HCT116 (cell line): ENCODE data around the gene MED13L. TPM values are rescaled to one million over a fixed set of nuclear protein-coding genes. Genes with fewer than 3 reads are reported as not detected.

Experiments used
- ATAC-seq: fragments of 200-7000 bp; cut with Tn5 transposase; 2 replicates; pipeline ENCODE4 v1.9.1; 2020; ENCODE audit warnings: mild to moderate bottlenecking, moderate library complexity
- BruUV-seq: library from RNA; stranded (reverse); fragments of 400-500 nt; replicated peaks from 2 replicates; lab custom pipeline; 2021; lab: Mats Ljungman, UMichigan
- CTCF ChIA-PET: fragments of 300-600 bp; sonication (Branson Sonifier 250); formaldehyde crosslinking; loops from one replicate; lab custom pipeline; 2021; ENCODE audit warnings: antibody characterized with exemption; lab: Charles Lee
- POLR2A ChIA-PET: fragments of 300-600, 350-600 bp; sonication (Branson Sonifier 250); formaldehyde crosslinking; loops from one replicate; lab custom pipeline; 2021; ENCODE audit warnings: antibody characterized with exemption; lab: Charles Lee
- RAD21 ChIA-PET, 2 experiments: fragments of 300-600 bp; sonication (Branson Sonifier 250); formaldehyde crosslinking; loops; one replicate each; lab custom pipeline; 2023; ENCODE audit warnings: low total read pairs in 2 of 2; ENCODE audit not compliant: uncharacterized antibody in 2 of 2, unreplicated experiment in 2 of 2, low non-redundant PET in 1 of 2; lab: Charles Lee
- DNase-seq: peaks from one replicate; pipeline ENCODE4 v3.0.0-alpha.2; 2010; ENCODE audit warnings: low read depth, low spot score
- H2AFZ ChIP-seq: fragments of 200-600 bp; shearing (Covaris generic), sonication (generic); 2 replicates; pipeline ENCODE4 v1.6.1; 2017; ENCODE audit warnings: low read depth, mixed run types, mixed read lengths, antibody characterized with exemption, low read length; ENCODE audit not compliant: poor library complexity, severe bottlenecking
- H3K27ac ChIP-seq: 2 replicates; pipeline ENCODE4 v1.5.1; 2012; ENCODE audit warnings: low read depth, low read length
- H3K27me3 ChIP-seq: fragments of 200-600 bp; sonication (generic); 2 replicates; pipeline ENCODE4 v1.6.1; 2016; ENCODE audit warnings: mixed run types, low read length, mixed read lengths; ENCODE audit not compliant: insufficient read depth
- H3K36me3 ChIP-seq, 2 experiments: fragments of 200-500 bp in 1 of 2; fragments of 200-600 bp in 1 of 2; sonication (Bioruptor generic) in 1 of 2; sonication (generic) in 1 of 2; 2 replicates each; pipeline versions ENCODE4 v1.5.1 to v1.6.1; 2014 to 2016; ENCODE audit warnings: low read length in 2 of 2, inconsistent platforms in 1 of 2, mixed read lengths in 1 of 2, mixed run types in 1 of 2; ENCODE audit not compliant: insufficient read depth in 2 of 2, control insufficient read depth in 1 of 2
- H3K4me1 ChIP-seq, 2 experiments: fragments of 200-600 bp in 1 of 2; sonication (generic) in 1 of 2; 2 replicates each; pipeline versions ENCODE4 v1.5.1 to v1.6.1; 2012 to 2017; ENCODE audit warnings: low read length in 2 of 2, inconsistent platforms in 1 of 2, mild to moderate bottlenecking in 1 of 2, mixed read lengths in 1 of 2, mixed run types in 1 of 2, moderate library complexity in 1 of 2; ENCODE audit not compliant: insufficient read depth in 2 of 2, control insufficient read depth in 1 of 2
- H3K4me2 ChIP-seq: fragments of 200-600 bp; sonication (generic); 2 replicates; pipeline ENCODE4 v1.6.1; 2017; ENCODE audit warnings: mixed run types, low read length, mixed read lengths
- H3K4me3 ChIP-seq, 2 experiments: fragments of 200-600 bp in 1 of 2; sonication (generic) in 1 of 2; replicated peaks in 1 of 2; 2 replicates each; pipeline ENCODE4 v1.5.1; 2011 to 2016; ENCODE audit warnings: low read length in 2 of 2, control low read depth in 1 of 2, low read depth in 1 of 2, mild to moderate bottlenecking in 1 of 2, mixed read lengths in 1 of 2, mixed run types in 1 of 2
- H3K79me2 ChIP-seq: fragments of 200-600 bp; sonication (generic); 2 replicates; pipeline ENCODE4 v1.6.1; 2017; ENCODE audit warnings: mild to moderate bottlenecking, mixed run types, low read length, moderate library complexity, mixed read lengths; ENCODE audit not compliant: insufficient read depth
- H3K9ac ChIP-seq: fragments of 200-600 bp; sonication (generic); 2 replicates; pipeline ENCODE4 v1.6.1; 2016; ENCODE audit warnings: low read length, mixed read lengths
- H3K9me2 ChIP-seq: fragments of 200-600 bp; sonication (generic), shearing (Covaris generic); 2 replicates; pipeline ENCODE4 v1.6.1; 2017; ENCODE audit warnings: mixed run types, mild to moderate bottlenecking, moderate library complexity; ENCODE audit not compliant: insufficient read depth
- H3K9me3 ChIP-seq, 2 experiments: fragments of 200-500 bp in 1 of 2; fragments of 200-600 bp in 1 of 2; sonication (Bioruptor generic) in 1 of 2; sonication (generic) in 1 of 2; 2 replicates each; pipeline ENCODE4 v1.6.1; 2014 to 2017; ENCODE audit warnings: low read length in 2 of 2, mixed read lengths in 2 of 2, inconsistent platforms in 1 of 2, low read depth in 1 of 2, mild to moderate bottlenecking in 1 of 2, mixed run types in 1 of 2, moderate library complexity in 1 of 2; ENCODE audit not compliant: control insufficient read depth in 1 of 2, insufficient read depth in 1 of 2
- H4K20me1 ChIP-seq: fragments of 200-600 bp; sonication (generic), shearing (Covaris generic); 2 replicates; pipeline ENCODE4 v1.6.1; 2017; ENCODE audit warnings: mixed run types, mild to moderate bottlenecking, moderate library complexity; ENCODE audit not compliant: insufficient read depth
- CBX3 ChIP-seq: IDR thresholded peaks from 2 replicates; pipeline ENCODE4 v1.6.1; 2012; ENCODE audit warnings: low read depth
- CEBPB ChIP-seq: IDR thresholded peaks from 2 replicates; pipeline ENCODE4 v1.6.1; 2012; ENCODE audit warnings: low read depth
- ELF1 ChIP-seq: IDR thresholded peaks from 2 replicates; pipeline ENCODE4 v1.6.1; 2012; ENCODE audit warnings: low read depth, borderline replicate concordance
- FOSL1 ChIP-seq: IDR thresholded peaks from 2 replicates; pipeline ENCODE4 v1.6.1; 2012; ENCODE audit warnings: low read depth
- POLR2AphosphoS5 ChIP-seq: IDR thresholded peaks from 2 replicates; pipeline ENCODE4 v1.6.1; 2011; ENCODE audit warnings: mild to moderate bottlenecking, low read depth, low read length, moderate library complexity
- RAD21 ChIP-seq: IDR thresholded peaks from 2 replicates; pipeline ENCODE4 v1.6.1; 2012; ENCODE audit warnings: low read depth, mild to moderate bottlenecking
- SP1 ChIP-seq: IDR thresholded peaks from 2 replicates; pipeline ENCODE4 v1.6.1; 2012; ENCODE audit warnings: low read depth
- SRF ChIP-seq: IDR thresholded peaks from 2 replicates; pipeline ENCODE4 v1.6.1; 2012; ENCODE audit warnings: low read depth
- ZFX ChIP-seq: fragments of 450-650 bp; IDR thresholded peaks from 2 replicates; pipeline ENCODE4 v1.6.1; 2017
- ZNF274 ChIP-seq: fragments of 200-500 bp; sonication (Bioruptor generic); IDR thresholded peaks from 2 replicates; pipeline ENCODE4 v1.6.1; 2014; ENCODE audit warnings: mild to moderate bottlenecking, low read depth, low read length, inconsistent platforms
- intact Hi-C: fragments of 100-400 bp; cut with micrococcal nuclease; formaldehyde crosslinking; loops from 2 replicates; pipeline ENCODE4 v1.10.0; 2022
- total RNA-seq: library from RNA; stranded (reverse); gene quantifications from one replicate; pipeline ENCODE4 v1.2.1, GENCODE V29; 2021; ENCODE audit not compliant: unreplicated experiment
- TF ChIP-seq, protein P1 (sequence below): IDR thresholded peaks from 2 replicates; pipeline ENCODE4 v1.6.1; 2012
- TF ChIP-seq, protein P2 (sequence below), 3 experiments: fragments of 200-600 bp in 1 of 3; sonication (generic) in 1 of 3; IDR thresholded peaks in 2 of 3; conservative IDR thresholded peaks in 1 of 3; 2 replicates each; pipeline ENCODE4 v1.5.1; 2012 to 2017; ENCODE audit warnings: low read depth in 2 of 3, low read length in 2 of 3, antibody characterized with exemption in 1 of 3, borderline replicate concordance in 1 of 3, control low read depth in 1 of 3, mild to moderate bottlenecking in 1 of 3, mixed read lengths in 1 of 3, mixed run types in 1 of 3, moderate library complexity in 1 of 3; ENCODE audit not compliant: insufficient read depth in 1 of 3
- TF ChIP-seq, protein P3 (sequence below): IDR thresholded peaks from 2 replicates; pipeline ENCODE4 v1.6.1; 2012; ENCODE audit warnings: low read depth

The MED13L gene
- total RNA-seq, 1 experiment from 2014 or later: 176 TPM

- no peak for TF ChIP-seq ZNF274
- TF ChIP-seq FOSL1: no peak
- TF ChIP-seq ELF1: no peak
- no peak for TF ChIP-seq ZFX
- TF ChIP-seq, protein P1, sequence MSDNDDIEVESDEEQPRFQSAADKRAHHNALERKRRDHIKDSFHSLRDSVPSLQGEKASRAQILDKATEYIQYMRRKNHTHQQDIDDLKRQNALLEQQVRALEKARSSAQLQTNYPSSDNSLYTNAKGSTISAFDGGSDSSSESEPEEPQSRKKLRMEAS: no peak
- TF ChIP-seq SRF: no peak
- TF ChIP-seq RAD21: no peak
Observed at GRCh38 chr12:116131176-116131575, 146.3 kb downstream of the MED13L start (continued).

DNA sequence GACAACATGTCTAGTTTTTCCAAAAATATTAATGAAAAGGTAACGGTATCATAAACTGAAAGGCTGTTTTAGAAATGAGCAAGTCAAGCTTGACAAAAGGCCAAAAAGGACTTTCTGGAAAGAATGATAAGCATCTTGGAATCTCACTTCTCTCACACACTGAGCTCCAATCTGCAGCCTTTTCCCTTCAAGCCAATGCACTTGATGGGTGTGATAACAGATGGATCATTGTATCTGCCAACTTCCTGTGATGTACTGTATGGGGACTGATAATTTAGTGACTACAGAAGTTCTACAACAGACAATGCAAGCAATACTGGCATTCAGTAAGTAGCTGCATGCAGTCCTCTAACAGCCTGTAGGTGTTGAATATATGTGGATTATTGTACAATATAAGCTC, 147.1 kb downstream of the MED13L start:
- CTCF ChIA-PET: interaction anchor here (1.6 kb wide), 1 partner anchor 11 kb away, joined by 6 read pairs; no protein-coding TSS in a partner anchor

More for the DNA sequence above, 147.1 kb downstream of the MED13L start:
- Histone ChIP-seq H3K27ac (no peak overlapping the region), H3K79me2 (peaks cover 100% of the 10 kb centered on the region), H3K9ac (no peak overlapping the region), H3K36me3 (no peaks in the 10 kb centered on the region), H3K4me1 (peaks cover 7 to 49% of the 10 kb centered on the region in 2 experiments), H3K9me2 (no peaks in the 10 kb centered on the region), H3K9me3 (no peaks in the 10 kb centered on the region), H2AFZ (no peak overlapping the region), H4K20me1 (peaks cover 60% of the 10 kb centered on the region), H3K4me3 (no peak overlapping the region), H3K4me2 (no peak overlapping the region), H3K27me3 (no peaks in the 10 kb centered on the region)
- ATAC-seq: no peak
- ChIA-PET POLR2A (no interaction called here), RAD21 (no interaction called here)
- intact Hi-C loops: no loop called here
- DNase-seq: no peak
- BruUV-seq: no TSS peak
- no peak for TF ChIP-seq CBX3
- TF ChIP-seq, protein P1: no peak
- no peak for TF ChIP-seq POLR2AphosphoS5
- TF ChIP-seq SP1: no peak
- no peak for TF ChIP-seq RAD21
- TF ChIP-seq, protein P2, sequence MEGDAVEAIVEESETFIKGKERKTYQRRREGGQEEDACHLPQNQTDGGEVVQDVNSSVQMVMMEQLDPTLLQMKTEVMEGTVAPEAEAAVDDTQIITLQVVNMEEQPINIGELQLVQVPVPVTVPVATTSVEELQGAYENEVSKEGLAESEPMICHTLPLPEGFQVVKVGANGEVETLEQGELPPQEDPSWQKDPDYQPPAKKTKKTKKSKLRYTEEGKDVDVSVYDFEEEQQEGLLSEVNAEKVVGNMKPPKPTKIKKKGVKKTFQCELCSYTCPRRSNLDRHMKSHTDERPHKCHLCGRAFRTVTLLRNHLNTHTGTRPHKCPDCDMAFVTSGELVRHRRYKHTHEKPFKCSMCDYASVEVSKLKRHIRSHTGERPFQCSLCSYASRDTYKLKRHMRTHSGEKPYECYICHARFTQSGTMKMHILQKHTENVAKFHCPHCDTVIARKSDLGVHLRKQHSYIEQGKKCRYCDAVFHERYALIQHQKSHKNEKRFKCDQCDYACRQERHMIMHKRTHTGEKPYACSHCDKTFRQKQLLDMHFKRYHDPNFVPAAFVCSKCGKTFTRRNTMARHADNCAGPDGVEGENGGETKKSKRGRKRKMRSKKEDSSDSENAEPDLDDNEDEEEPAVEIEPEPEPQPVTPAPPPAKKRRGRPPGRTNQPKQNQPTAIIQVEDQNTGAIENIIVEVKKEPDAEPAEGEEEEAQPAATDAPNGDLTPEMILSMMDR (IDR thresholded peaks at IDR 0.05 in 2 of 3, conservative IDR thresholded peaks at IDR 0.05 in 1 of 3; ENCODE audit: borderline replicate concordance in 1 of 3, insufficient read depth in 1 of 3, low read depth in 2 of 3, low read length in 2 of 3): no peak
- TF ChIP-seq ZFX: no peak
- TF ChIP-seq, protein P3, sequence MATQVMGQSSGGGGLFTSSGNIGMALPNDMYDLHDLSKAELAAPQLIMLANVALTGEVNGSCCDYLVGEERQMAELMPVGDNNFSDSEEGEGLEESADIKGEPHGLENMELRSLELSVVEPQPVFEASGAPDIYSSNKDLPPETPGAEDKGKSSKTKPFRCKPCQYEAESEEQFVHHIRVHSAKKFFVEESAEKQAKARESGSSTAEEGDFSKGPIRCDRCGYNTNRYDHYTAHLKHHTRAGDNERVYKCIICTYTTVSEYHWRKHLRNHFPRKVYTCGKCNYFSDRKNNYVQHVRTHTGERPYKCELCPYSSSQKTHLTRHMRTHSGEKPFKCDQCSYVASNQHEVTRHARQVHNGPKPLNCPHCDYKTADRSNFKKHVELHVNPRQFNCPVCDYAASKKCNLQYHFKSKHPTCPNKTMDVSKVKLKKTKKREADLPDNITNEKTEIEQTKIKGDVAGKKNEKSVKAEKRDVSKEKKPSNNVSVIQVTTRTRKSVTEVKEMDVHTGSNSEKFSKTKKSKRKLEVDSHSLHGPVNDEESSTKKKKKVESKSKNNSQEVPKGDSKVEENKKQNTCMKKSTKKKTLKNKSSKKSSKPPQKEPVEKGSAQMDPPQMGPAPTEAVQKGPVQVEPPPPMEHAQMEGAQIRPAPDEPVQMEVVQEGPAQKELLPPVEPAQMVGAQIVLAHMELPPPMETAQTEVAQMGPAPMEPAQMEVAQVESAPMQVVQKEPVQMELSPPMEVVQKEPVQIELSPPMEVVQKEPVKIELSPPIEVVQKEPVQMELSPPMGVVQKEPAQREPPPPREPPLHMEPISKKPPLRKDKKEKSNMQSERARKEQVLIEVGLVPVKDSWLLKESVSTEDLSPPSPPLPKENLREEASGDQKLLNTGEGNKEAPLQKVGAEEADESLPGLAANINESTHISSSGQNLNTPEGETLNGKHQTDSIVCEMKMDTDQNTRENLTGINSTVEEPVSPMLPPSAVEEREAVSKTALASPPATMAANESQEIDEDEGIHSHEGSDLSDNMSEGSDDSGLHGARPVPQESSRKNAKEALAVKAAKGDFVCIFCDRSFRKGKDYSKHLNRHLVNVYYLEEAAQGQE: no peak
- no peak for TF ChIP-seq CEBPB
